ENCODE results near the gene KIRREL3.
A peak's percentile ranks its signal among the peaks of the same experiment; 100 is the strongest.

KIRREL3 gene

GRCh38 chr11:126418887-126419286 lies 581.7 kb downstream of the KIRREL3 start:
- no peaks in the 10 kb centered on the region for H3K4me1 ChIP-seq (ENCODE audit: insufficient read depth, low read length)
- no peak overlapping the region for H3K27ac ChIP-seq (ENCODE audit: low read depth, low read length)

GRCh38 chr11:126417091-126417862 lies 583.3 kb downstream of the KIRREL3 start:
- H3K27ac ChIP-seq (ENCODE audit: low read depth, low read length) = no peak overlapping the region
- WGBS = 94% methylated on average over 12 of the region's 12 CpGs
- H3K9ac ChIP-seq (ENCODE audit: low read depth, low read length) = no peak overlapping the region

More at GRCh38 chr11:126418887-126419286, 581.7 kb downstream of the KIRREL3 start:
- H3K27me3 ChIP-seq (ENCODE audit: insufficient read depth, low read length) = peaks cover 5% of the 10 kb centered on the region; the same call in 1 of the 2 replicates
- no peak overlapping the region for H3K4me3 ChIP-seq (ENCODE audit: low read length)
- 29% methylated on average over 1 of the region's 1 CpG for WGBS
- no peaks in the 10 kb centered on the region for H3K9me3 ChIP-seq (ENCODE audit: insufficient read depth, low read depth, low read length)
- no peaks in the 10 kb centered on the region for H3K36me3 ChIP-seq (ENCODE audit: insufficient read depth, low read length)
- no peak overlapping the region for H3K9ac ChIP-seq (ENCODE audit: low read depth, low read length)

GRCh38 chr11:126416542-126417090 lies 584.0 kb downstream of the KIRREL3 start:
- H3K27me3 ChIP-seq (ENCODE audit: insufficient read depth, low read length) = peaks cover 5% of the 10 kb centered on the region; the same call in 1 of the 2 replicates
- H3K4me3 ChIP-seq (ENCODE audit: low read length) = peak overlapping the region; percentile 52
- no peaks in the 10 kb centered on the region for H3K4me1 ChIP-seq (ENCODE audit: insufficient read depth, low read length)
- peak overlapping the region; percentile 43; the same call in 1 of the 2 replicates for H3K9ac ChIP-seq (ENCODE audit: low read depth, low read length)
- H3K9me3 ChIP-seq (ENCODE audit: insufficient read depth, low read depth, low read length) = no peaks in the 10 kb centered on the region
- WGBS = 22% methylated on average over 52 of the region's 52 CpGs
- no peaks in the 10 kb centered on the region for H3K36me3 ChIP-seq (ENCODE audit: insufficient read depth, low read length)
- no peak overlapping the region for H3K27ac ChIP-seq (ENCODE audit: low read depth, low read length)

More at GRCh38 chr11:126417091-126417862, 583.3 kb downstream of the KIRREL3 start:
- Histone ChIP-seq H3K9me3 (ENCODE audit: insufficient read depth, low read depth, low read length) (no peaks in the 10 kb centered on the region), H3K4me1 (ENCODE audit: insufficient read depth, low read length) (no peaks in the 10 kb centered on the region), H3K4me3 (ENCODE audit: low read length) (peak overlapping the region; percentile 52), H3K36me3 (ENCODE audit: insufficient read depth, low read length) (no peaks in the 10 kb centered on the region), H3K27me3 (ENCODE audit: insufficient read depth, low read length) (peaks cover 5% of the 10 kb centered on the region; the same call in 1 of the 2 replicates)

GRCh38 chr11:126415669-126416420 lies 584.7 kb downstream of the KIRREL3 start:
- Histone ChIP-seq H3K36me3 (ENCODE audit: insufficient read depth, low read length) (no peaks in the 10 kb centered on the region), H3K27me3 (ENCODE audit: insufficient read depth, low read length) (peaks cover 5% of the 10 kb centered on the region; the same call in 1 of the 2 replicates), H3K4me1 (ENCODE audit: insufficient read depth, low read length) (no peaks in the 10 kb centered on the region), H3K4me3 (ENCODE audit: low read length) (peak overlapping the region; percentile 52; the same call in 1 of the 2 replicates), H3K27ac (ENCODE audit: low read depth, low read length) (no peak overlapping the region), H3K9me3 (ENCODE audit: insufficient read depth, low read depth, low read length) (no peaks in the 10 kb centered on the region), H3K9ac (ENCODE audit: low read depth, low read length) (no peak overlapping the region)
- 92% methylated on average over 19 of the region's 19 CpGs for WGBS

GRCh38 chr11:126415128-126415527 lies 585.4 kb downstream of the KIRREL3 start:
- WGBS = 84% methylated on average over 7 of the region's 7 CpGs
- Histone ChIP-seq H3K4me1 (ENCODE audit: insufficient read depth, low read length) (no peaks in the 10 kb centered on the region), H3K9me3 (ENCODE audit: insufficient read depth, low read depth, low read length) (no peaks in the 10 kb centered on the region), H3K27me3 (ENCODE audit: insufficient read depth, low read length) (peaks cover 5% of the 10 kb centered on the region; the same call in 1 of the 2 replicates), H3K4me3 (ENCODE audit: low read length) (no peak overlapping the region), H3K9ac (ENCODE audit: low read depth, low read length) (no peak overlapping the region), H3K36me3 (ENCODE audit: insufficient read depth, low read length) (no peaks in the 10 kb centered on the region), H3K27ac (ENCODE audit: low read depth, low read length) (no peak overlapping the region)

- Histone ChIP-seq H3K36me3 (ENCODE audit: insufficient read depth, low read length) (no peaks in the 10 kb centered on the region), H3K27ac (ENCODE audit: low read depth, low read length) (no peak overlapping the region)
- WGBS = 90% methylated on average over 4 of the region's 5 CpGs
Observed at GRCh38 chr11:126414615-126415014, 586.0 kb downstream of the KIRREL3 start.

GRCh38 chr11:126413843-126414405 lies 586.6 kb downstream of the KIRREL3 start:
- 94% methylated on average over 9 of the region's 9 CpGs for WGBS
- Histone ChIP-seq H3K36me3 (ENCODE audit: insufficient read depth, low read length) (peaks cover 6% of the 10 kb centered on the region; the same call in 1 of the 2 replicates), H3K9me3 (ENCODE audit: insufficient read depth, low read depth, low read length) (no peaks in the 10 kb centered on the region)

More at GRCh38 chr11:126414615-126415014, 586.0 kb downstream of the KIRREL3 start:
- no peaks in the 10 kb centered on the region for H3K9me3 ChIP-seq (ENCODE audit: insufficient read depth, low read depth, low read length)
- H3K9ac ChIP-seq (ENCODE audit: low read depth, low read length) = no peak overlapping the region
- no peaks in the 10 kb centered on the region for H3K4me1 ChIP-seq (ENCODE audit: insufficient read depth, low read length)
- H3K4me3 ChIP-seq (ENCODE audit: low read length) = no peak overlapping the region
- H3K27me3 ChIP-seq (ENCODE audit: insufficient read depth, low read length) = peaks cover 5% of the 10 kb centered on the region; the same call in 1 of the 2 replicates

GRCh38 chr11:126413426-126413825 lies 587.1 kb downstream of the KIRREL3 start:
- Histone ChIP-seq H3K4me1 (ENCODE audit: insufficient read depth, low read length) (no peaks in the 10 kb centered on the region), H3K27me3 (ENCODE audit: insufficient read depth, low read length) (peaks cover 5% of the 10 kb centered on the region; the same call in 1 of the 2 replicates), H3K36me3 (ENCODE audit: insufficient read depth, low read length) (peaks cover 11% of the 10 kb centered on the region; the same call in 1 of the 2 replicates), H3K27ac (ENCODE audit: low read depth, low read length) (no peak overlapping the region), H3K4me3 (ENCODE audit: low read length) (no peak overlapping the region), H3K9ac (ENCODE audit: low read depth, low read length) (no peak overlapping the region), H3K9me3 (ENCODE audit: insufficient read depth, low read depth, low read length) (no peaks in the 10 kb centered on the region)
- 96% methylated on average over 11 of the region's 11 CpGs for WGBS

More at GRCh38 chr11:126413843-126414405, 586.6 kb downstream of the KIRREL3 start:
- H3K4me3 ChIP-seq (ENCODE audit: low read length) = no peak overlapping the region
- peaks cover 5% of the 10 kb centered on the region; the same call in 1 of the 2 replicates for H3K27me3 ChIP-seq (ENCODE audit: insufficient read depth, low read length)
- H3K9ac ChIP-seq (ENCODE audit: low read depth, low read length) = no peak overlapping the region
- no peak overlapping the region for H3K27ac ChIP-seq (ENCODE audit: low read depth, low read length)
- H3K4me1 ChIP-seq (ENCODE audit: insufficient read depth, low read length) = no peaks in the 10 kb centered on the region

- H3K4me3 ChIP-seq (ENCODE audit: low read length) = no peak overlapping the region
- H3K9me3 ChIP-seq (ENCODE audit: insufficient read depth, low read depth, low read length) = no peaks in the 10 kb centered on the region
- H3K27me3 ChIP-seq (ENCODE audit: insufficient read depth, low read length) = peaks cover 2% of the 10 kb centered on the region; the same call in 1 of the 2 replicates
- peaks cover 20% of the 10 kb centered on the region for H3K36me3 ChIP-seq (ENCODE audit: insufficient read depth, low read length)
- H3K27ac ChIP-seq (ENCODE audit: low read depth, low read length) = no peak overlapping the region
- WGBS = 79% methylated on average over 6 of the region's 6 CpGs
- no peaks in the 10 kb centered on the region for H3K4me1 ChIP-seq (ENCODE audit: insufficient read depth, low read length)
- no peak overlapping the region for H3K9ac ChIP-seq (ENCODE audit: low read depth, low read length)
Observed at GRCh38 chr11:126411971-126412381, 588.6 kb downstream of the KIRREL3 start.

GRCh38 chr11:126410649-126411048 lies 589.9 kb downstream of the KIRREL3 start:
- H3K9ac ChIP-seq (ENCODE audit: low read depth, low read length) = no peak overlapping the region
- H3K27me3 ChIP-seq (ENCODE audit: insufficient read depth, low read length) = no peaks in the 10 kb centered on the region
- H3K9me3 ChIP-seq (ENCODE audit: insufficient read depth, low read depth, low read length) = no peaks in the 10 kb centered on the region
- peaks cover 23% of the 10 kb centered on the region for H3K36me3 ChIP-seq (ENCODE audit: insufficient read depth, low read length)
- H3K27ac ChIP-seq (ENCODE audit: low read depth, low read length) = no peak overlapping the region
- H3K4me1 ChIP-seq (ENCODE audit: insufficient read depth, low read length) = no peaks in the 10 kb centered on the region
- H3K4me3 ChIP-seq (ENCODE audit: low read length) = no peak overlapping the region
- 93% methylated on average over 6 of the region's 6 CpGs for WGBS
